Measurements from ENCODE around the gene HGFAC.

DNA sequence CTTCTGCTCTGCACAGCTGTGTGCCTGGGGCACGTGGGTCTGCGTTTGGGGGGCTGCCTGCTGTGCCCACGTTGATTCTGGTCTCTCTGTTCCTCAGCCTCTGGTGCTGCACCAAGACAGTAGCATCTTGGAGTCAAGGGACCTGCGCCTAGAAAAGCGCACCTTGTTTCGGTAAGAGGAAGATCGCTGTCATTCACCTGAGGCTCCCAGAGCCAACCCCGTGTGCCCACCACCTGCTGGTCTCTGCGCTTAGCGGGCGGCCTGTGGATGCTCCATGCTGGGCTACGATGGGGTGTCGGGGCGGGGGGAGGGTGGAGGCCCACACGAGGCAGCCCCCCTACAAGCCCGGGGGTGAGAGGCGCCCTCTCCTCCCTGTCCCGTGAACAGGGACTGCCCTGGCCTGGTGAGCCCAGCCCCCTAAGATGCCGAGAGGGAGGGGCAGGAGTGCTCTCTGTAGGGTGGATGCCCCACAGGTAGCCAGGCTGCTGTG is 18.9 kb upstream of the HGFAC start:
- TF ChIP-seq POLR2A (IDR thresholded peaks at IDR 0.05) = no peak
- TF ChIP-seq, protein P1, sequence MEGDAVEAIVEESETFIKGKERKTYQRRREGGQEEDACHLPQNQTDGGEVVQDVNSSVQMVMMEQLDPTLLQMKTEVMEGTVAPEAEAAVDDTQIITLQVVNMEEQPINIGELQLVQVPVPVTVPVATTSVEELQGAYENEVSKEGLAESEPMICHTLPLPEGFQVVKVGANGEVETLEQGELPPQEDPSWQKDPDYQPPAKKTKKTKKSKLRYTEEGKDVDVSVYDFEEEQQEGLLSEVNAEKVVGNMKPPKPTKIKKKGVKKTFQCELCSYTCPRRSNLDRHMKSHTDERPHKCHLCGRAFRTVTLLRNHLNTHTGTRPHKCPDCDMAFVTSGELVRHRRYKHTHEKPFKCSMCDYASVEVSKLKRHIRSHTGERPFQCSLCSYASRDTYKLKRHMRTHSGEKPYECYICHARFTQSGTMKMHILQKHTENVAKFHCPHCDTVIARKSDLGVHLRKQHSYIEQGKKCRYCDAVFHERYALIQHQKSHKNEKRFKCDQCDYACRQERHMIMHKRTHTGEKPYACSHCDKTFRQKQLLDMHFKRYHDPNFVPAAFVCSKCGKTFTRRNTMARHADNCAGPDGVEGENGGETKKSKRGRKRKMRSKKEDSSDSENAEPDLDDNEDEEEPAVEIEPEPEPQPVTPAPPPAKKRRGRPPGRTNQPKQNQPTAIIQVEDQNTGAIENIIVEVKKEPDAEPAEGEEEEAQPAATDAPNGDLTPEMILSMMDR (IDR thresholded peaks at IDR 0.05) = no peak
